ENCODE results near the gene CSRP1. TPM values are rescaled to one million over a fixed set of nuclear protein-coding genes. Genes with fewer than 3 reads are reported as not detected.

Gene CSRP1
- total RNA-seq, 1 experiment from 2014 or later, result 94.4 TPM

GRCh38 chr1:201465698-201466290 lies 41.1 kb downstream of the CSRP1 start:
- Histone ChIP-seq H3K27ac (ENCODE audit: low read length) (no peak overlapping the region), H3K27me3 (ENCODE audit: control insufficient read depth, insufficient read depth, low read length) (no peaks in the 10 kb centered on the region), H3K36me3 (ENCODE audit: control insufficient read depth, insufficient read depth, low read length) (no peaks in the 10 kb centered on the region), H3K9me3 (ENCODE audit: control insufficient read depth, insufficient read depth, low read depth, low read length) (no peaks in the 10 kb centered on the region), H3K4me1 (ENCODE audit: control insufficient read depth, insufficient read depth, low read length) (peaks cover 14% of the 10 kb centered on the region), H3K4me3 (ENCODE audit: low read depth in 2 of 2, low read length in 2 of 2) (no peak overlapping the region; a peak in 1 of 4 replicates)
- ChIA-PET POLR2A (no interaction called here), CTCF (no interaction called here)
- BruUV-seq (replicated peaks), result no TSS peak
- DNase-seq (ENCODE audit: low read depth, low spot score) (no peak), ATAC-seq (no peak)
- in situ Hi-C loops (cut with HindIII; ENCODE audit: low pct_unique_long_range_greater_than_20kb, low sequenced_read_pairs), result no loop called here
- intact Hi-C loops (cut with micrococcal nuclease; ENCODE audit: unreplicated experiment), result no loop called here
- TF ChIP-seq CTCF (IDR thresholded peaks at IDR 0.05) (no peak), REST (IDR thresholded peaks at IDR 0.05; ENCODE audit: insufficient read depth in 1 of 2, low read depth in 2 of 2, low read length in 1 of 2) (no peak), TCF7L2 (IDR thresholded peaks at IDR 0.05; ENCODE audit: low read depth, low read length) (no peak), SIN3A (IDR thresholded peaks at IDR 0.05; ENCODE audit: borderline replicate concordance, insufficient read depth, low read depth, low read length) (no peak)

GRCh38 chr1:201463071-201463552 lies 43.8 kb downstream of the CSRP1 start:
- ChIA-PET CTCF (interaction anchor here (0.5 to 2.7 kb wide), 4 partner anchors 15 to 246 kb away, joined by 3 to 12 read pairs (median 4); no protein-coding TSS in a partner anchor), POLR2A (interaction anchor here (0.8 kb wide), 1 partner anchor 17 kb away, joined by 3 read pairs; no protein-coding TSS in a partner anchor)
- H3K27ac ChIP-seq (ENCODE audit: low read length), result no peak overlapping the region
- BruUV-seq (replicated peaks), result no TSS peak
- H3K27me3 ChIP-seq (ENCODE audit: control insufficient read depth, insufficient read depth, low read length), result no peaks in the 10 kb centered on the region
- in situ Hi-C loops (cut with HindIII; ENCODE audit: low pct_unique_long_range_greater_than_20kb, low sequenced_read_pairs), result no loop called here
- DNase-seq (ENCODE audit: low read depth, low spot score) (no peak), ATAC-seq (peak; percentile 69)
- no peaks in the 10 kb centered on the region for H3K9me3 ChIP-seq (ENCODE audit: control insufficient read depth, insufficient read depth, low read depth, low read length)
- intact Hi-C loops (cut with micrococcal nuclease; ENCODE audit: unreplicated experiment), result no loop called here
- H3K36me3 ChIP-seq (ENCODE audit: control insufficient read depth, insufficient read depth, low read length), result no peaks in the 10 kb centered on the region
- no peak; a peak in 1 of 4 replicates for TF ChIP-seq REST (IDR thresholded peaks at IDR 0.05; ENCODE audit: insufficient read depth in 1 of 2, low read depth in 2 of 2, low read length in 1 of 2)
- TF ChIP-seq CTCF (IDR thresholded peaks at IDR 0.05), result peak; percentile 78
- H3K4me1 ChIP-seq (ENCODE audit: control insufficient read depth, insufficient read depth, low read length), result peaks cover 19% of the 10 kb centered on the region
- no peak overlapping the region for H3K4me3 ChIP-seq (ENCODE audit: low read depth in 2 of 2, low read length in 2 of 2)

Data from Panc1 (cell line).